IPS-18c (cell line): ENCODE results near the gene PPIL6.
"Not testable (repeated sequence)": the region's sequence is repeated elsewhere in the genome, so short reads cannot be mapped to it uniquely, and the experiment has no call there.

Experiments
- H3K4me3 ChIP-seq: 2 replicates; pipeline ENCODE4 v1.7.0; 2013; ENCODE audit warnings: low read depth, mild to moderate bottlenecking, low read length, moderate library complexity; ENCODE audit not compliant: insufficient read depth
- H3K9me3 ChIP-seq: one replicate; pipeline ENCODE4 v1.6.1; 2013; ENCODE audit warnings: mild to moderate bottlenecking, low read length, moderate library complexity; ENCODE audit not compliant: control insufficient read depth, insufficient read depth

PPIL6 gene

DNA sequence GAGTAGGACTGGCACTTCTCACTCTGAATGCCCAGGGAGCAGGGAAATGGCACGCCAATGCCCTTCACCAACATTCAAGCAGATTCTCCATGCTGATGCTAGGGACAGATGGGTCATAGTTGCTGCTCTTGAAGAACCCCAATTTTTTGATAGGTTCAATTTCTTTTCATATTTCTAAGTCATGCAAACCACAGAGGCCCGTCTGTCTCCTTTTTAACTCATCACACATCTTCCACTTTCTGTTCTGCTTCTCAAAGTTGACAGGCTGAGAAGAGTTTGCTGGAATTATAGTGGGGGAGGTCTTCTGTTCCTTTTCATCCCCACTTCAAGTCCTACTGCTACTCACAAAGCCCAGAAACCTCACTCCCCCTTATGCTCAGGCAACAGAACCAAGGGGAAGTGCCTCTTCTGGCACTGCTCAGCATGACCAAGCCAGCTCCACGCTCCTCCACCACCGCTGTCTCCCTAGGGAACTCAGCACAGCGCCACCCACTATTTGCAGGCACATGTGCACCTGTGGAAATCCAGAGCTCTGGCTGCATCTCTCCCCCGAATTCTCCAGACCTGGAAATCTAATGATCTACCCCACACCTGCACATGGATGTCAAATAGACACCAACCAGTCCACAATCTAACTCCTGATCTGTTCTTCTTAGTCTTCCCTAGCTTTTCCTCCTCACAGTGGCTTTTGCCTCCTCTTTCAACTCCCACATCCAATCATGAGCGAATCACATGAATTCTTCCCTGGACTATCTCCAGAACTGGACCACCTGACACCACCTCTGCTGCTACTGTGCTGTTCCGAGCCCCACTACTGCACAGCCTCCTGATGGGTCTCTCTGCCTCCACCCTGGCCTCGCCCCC, 31.9 kb upstream of the PPIL6 start:
- H3K9me3 ChIP-seq, result no peaks in the 10 kb centered on the region
- H3K4me3 ChIP-seq, result no peak overlapping the region

DNA sequence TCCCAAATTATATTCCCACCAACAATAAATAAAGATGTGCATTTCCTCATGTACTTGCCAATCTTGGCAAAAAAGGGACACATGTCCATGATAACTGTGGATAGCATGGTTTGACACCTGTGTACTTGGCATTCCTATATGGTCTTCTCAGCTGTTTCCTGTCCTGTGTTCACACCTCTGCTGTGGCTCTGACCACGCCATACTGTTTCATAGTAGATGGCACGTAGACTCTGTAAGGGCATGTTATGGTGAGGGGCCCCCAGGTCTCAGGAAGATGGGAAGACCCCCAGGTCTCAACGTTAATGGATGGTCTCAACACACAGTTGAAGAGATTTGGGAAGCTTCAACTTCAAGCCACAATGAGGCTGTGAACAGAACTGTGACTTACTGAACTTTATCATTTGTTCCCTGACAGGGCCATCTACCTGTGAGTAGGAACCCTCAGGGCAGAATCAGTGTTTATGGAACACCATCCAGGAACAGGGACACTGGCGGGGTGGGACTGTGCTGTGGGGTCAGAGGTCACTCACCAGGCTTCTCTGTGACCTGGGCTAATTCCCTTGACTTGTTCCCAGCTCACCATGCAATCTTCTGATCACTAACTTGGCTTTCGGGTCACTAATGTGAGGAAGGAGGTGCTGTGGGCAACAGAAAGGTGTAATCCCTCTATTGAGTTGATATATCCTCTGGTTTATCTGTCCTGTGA, 30.8 kb upstream of the PPIL6 start:
- H3K4me3 ChIP-seq, result no peak overlapping the region
- no peaks in the 10 kb centered on the region for H3K9me3 ChIP-seq

- H3K9me3 ChIP-seq, result no peaks in the 10 kb centered on the region
- H3K4me3 ChIP-seq, result no peak overlapping the region
These were observed 29.3 kb upstream of the PPIL6 start for GRCh38 chr6:109469591-109470189.

DNA sequence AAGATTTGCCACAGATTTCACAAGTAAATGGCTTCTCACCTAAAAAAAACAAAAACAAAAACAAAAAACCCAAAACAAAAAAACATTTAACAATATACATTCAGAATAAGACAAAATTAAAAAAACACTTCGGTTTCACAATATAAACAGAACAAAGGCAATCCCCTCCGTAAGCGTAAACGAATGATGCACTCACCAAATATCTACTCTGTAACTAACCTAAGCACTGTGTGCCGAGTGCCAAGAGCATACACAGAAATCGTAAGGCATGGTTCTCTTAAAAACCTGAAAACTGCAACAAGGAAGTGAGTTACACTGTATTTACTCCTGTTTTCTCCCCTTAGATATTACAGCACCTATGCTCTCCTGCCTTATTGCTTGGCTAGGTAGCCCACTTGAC, 27.3 kb upstream of the PPIL6 start:
- no peak overlapping the region for H3K4me3 ChIP-seq
- H3K9me3 ChIP-seq, result no peaks in the 10 kb centered on the region

DNA sequence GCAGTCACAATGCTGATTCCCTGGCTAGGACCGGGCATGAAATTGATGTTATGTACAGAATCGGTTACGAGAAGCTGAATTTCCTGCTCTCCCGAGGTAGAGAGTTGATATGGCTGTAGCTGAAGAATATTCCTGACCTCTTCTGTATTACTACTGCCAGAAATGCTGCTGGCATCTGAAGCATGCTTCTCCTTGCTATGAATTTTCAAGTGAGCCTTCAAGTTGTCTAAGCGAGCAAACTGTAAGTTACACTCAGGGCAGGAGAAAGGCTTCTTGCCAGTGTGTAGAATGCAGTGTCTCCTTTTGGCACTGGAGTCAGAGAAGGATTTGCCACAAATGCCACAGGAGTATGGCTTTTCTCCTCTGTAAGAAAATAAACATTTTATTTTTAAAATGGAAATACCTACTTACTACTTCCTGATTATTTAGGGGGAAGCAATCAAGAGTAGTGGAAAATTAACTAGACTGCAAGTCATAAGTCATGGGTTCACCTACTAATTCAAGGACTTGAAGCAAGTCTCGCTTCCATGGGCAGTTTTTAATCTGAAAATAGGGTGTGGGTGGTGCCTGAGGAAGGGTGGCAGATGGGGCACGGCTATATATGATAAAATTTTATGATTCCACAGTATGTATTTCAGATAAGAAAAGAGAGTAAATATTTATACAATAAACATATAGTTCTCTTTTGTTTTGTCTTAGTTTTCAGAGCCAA, 25.9 kb upstream of the PPIL6 start:
- H3K9me3 ChIP-seq, result no peaks in the 10 kb centered on the region

GRCh38 chr6:109465772-109466171, 25.3 kb upstream of the PPIL6 start:
- Histone ChIP-seq H3K4me3 (no peak overlapping the region), H3K9me3 (no peaks in the 10 kb centered on the region)

More for the DNA sequence above, 25.9 kb upstream of the PPIL6 start:
- H3K4me3 ChIP-seq, result no peak overlapping the region

DNA sequence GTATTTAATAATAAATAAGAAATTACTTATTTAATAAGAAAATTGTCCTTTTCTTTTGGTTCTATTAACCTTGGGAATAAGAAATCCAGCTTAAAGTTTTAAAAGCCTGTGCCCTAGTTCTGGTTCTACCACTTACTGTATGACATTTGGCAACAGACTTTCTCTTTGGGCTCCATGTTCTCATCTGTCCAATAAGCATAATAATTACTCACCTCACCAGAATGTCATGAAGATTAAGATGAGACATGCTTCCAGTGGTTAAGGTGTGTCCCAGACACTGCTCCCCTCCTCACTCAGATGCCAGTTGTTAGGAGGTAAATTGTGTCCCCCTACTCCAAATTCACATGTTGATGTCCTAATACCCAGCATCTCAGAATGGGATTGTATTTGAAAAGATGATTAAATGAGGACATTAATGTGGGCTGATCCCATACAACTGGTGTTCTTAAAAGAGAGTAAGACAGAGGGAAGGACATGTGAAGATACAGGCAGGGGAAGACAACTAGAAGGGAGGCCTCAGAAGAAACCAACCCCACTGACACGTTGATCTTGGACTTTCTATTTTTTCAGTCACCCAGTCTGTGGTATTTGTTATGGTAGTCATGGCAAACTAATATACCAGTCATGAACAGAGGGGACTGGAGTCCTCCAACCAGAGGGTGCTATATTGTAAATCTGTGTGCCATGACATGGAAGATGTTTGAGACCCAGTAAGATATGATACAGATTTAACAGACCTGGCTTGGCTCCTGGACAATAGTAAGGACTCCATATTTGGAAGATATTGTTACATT, 21.5 kb upstream of the PPIL6 start:
- no peak overlapping the region for H3K4me3 ChIP-seq
- no peaks in the 10 kb centered on the region for H3K9me3 ChIP-seq

DNA sequence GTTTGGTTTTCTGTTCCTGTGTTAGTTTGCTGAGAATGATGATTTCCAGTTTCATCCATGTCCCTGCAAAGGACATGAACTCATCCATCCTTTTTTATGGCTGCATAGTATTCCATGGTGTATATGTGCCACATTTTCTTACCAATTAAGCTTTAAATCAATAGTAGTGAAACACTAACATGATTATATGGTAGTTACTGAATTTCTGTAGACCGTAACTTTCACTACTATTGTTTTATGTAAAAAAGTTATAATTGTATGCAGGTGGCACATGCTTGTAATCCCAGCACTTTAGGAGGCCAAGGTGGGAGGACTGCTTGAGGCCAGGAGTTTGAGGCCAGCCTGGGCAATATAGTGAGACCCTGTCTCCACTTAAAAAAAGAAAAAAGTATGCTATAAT, 20.8 kb upstream of the PPIL6 start:
- H3K4me3 ChIP-seq, H3K9me3 ChIP-seq: not testable (repeated sequence)

DNA sequence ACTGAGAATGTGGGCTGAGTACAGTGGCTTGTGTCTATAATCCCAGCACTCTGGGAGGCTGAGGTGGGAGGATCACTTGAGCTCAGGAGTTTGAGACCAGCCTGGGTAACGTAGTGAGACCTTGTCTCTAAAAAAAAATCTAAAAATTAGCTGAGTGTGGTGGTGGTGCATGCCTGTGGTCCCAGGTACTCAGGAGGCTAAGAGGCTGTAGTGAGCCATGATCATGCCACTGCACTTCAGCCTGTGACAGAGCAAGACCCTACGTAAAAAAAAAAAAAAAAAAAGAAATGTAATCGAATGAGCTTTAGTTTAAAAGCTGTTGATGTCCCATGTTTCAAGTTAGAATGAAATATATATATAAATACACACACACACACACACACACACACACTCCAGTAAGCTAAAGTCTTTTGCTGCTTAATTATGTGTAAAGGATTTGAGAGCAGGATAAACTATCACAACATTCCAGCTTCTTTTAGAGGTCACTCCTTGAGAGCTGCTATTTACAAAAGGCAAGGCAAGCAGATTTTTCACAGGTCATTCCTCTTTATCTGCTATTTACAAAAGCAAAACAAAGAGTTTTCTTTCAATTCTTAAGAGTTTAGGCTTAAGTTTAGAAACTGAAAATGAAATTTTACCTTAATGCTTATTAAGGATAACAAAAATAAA, 19.9 kb upstream of the PPIL6 start:
- Histone ChIP-seq H3K4me3 (no peak overlapping the region), H3K9me3 (no peaks in the 10 kb centered on the region)

DNA sequence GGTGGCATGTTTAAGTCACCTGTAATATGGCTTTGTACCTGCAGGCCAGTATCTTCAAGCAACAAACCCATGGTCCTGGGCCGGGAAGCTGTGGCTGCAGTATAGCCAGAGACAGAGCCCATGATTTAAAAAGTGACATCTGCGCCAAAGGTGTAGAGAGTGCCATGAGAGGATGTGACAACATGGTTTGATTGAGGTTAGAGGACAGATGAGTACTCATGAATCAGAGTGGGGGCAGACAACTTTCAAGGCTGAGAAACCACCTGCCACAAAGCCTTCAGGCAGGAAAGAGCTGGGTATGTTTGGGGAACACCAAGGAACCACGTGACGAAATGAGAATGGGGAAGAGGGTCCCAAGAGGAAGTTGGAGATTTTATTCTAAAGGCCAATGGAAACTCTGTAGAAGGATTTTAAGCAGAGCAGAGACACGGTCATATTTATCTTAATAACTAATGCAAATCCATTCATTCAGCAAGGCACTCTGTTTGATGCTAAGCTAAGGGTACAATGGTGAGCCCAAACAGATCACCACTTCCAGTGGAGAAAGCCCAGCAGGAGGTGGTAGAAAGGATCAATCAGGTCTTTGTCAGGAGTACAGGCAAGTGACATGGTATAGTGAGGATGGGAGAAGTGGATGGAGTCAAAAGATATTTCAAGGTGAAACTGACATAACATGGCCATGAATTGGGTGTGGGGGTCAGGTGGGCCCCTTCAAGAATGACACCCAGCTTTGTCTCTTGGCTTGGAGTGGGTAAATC, 18.5 kb upstream of the PPIL6 start:
- Histone ChIP-seq H3K4me3 (no peak overlapping the region), H3K9me3 (no peaks in the 10 kb centered on the region)

DNA sequence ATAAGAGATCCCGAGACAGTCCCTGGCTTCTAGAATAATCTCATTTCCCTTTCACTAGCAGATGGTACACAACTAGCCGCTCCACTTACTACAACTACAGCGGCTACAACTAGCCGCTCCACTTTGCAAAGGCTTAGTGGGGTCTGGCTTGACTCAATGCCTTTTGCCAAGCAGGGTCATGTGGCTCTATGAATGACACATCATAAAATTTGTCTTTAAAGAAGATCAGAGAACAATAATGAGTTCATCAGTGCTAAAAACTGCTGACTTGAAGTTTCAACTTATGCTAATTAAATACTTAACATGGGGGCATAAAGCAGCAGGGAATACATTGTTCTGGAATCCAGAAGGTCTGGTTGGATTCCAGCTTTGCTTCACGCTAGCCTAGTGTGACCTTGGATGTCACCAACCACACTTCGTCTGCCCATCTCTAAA, 17.2 kb upstream of the PPIL6 start:
- no peak overlapping the region for H3K4me3 ChIP-seq
- no peaks in the 10 kb centered on the region for H3K9me3 ChIP-seq

- peak overlapping the region; percentile 82; the same call in 1 of the 2 replicates for H3K4me3 ChIP-seq
- no peaks in the 10 kb centered on the region for H3K9me3 ChIP-seq
These were observed 16.5 kb upstream of the PPIL6 start for GRCh38 chr6:109456710-109457561.

DNA sequence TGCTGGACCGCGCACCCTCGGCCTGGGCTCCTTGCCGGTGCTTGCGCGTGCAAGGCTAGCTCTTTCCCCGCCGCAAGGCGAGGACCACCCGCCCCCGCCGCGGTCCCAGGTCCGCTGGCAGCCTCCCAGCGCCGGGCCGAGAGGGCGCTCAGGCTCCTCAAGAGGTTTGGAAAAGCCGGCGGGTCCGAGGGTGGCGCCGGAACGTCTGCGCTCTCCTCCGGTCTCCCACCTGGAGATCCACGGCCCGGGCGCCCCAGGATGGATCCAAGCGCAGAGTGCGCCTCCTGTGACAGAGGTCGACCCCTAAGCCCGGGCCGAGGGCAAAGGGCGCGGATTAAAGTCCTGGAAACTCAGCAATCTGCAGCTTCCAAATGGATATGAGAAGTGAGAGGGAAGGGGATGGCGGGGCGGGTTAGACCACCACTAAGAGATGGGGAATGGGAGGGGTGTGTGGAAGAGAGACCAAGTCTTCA, 15.7 kb upstream of the PPIL6 start:
- no peaks in the 10 kb centered on the region for H3K9me3 ChIP-seq
- H3K4me3 ChIP-seq, result peak overlapping the region; percentile 82

DNA sequence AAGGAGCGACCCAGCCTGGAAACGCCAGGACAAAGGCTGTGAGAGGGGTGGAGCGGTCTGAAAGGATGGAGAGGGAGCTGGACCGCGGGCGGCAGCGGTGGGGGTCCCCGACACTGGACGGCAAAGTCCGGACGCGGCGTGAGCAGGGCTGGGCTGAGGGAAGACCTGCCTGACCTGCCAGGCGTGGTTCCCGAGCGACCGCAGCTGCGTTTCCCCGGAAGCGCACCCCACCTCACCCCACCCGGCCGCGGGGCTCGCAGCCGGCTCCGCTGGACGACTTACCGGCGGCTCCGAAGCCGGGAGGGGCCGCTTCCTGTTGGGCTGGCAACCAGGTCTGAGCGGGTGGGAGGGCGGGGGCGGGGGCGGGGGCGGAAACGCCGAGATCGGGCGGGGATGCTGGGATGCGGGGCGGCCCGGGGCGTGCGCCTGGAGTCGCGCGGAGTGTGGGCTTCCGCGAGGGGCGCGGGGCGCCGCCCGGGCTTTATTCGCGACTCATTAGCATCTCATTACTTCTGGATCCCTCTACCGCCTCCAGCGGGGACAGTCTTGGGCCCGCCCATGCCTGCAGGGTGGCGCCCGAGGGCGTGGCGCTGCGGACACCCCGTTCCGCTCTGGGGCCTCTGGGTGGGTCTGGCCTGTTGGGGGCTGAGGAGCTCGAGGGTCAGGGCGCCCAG, 15.1 kb upstream of the PPIL6 start, which contains the start of gene MICAL1:
MICAL1 (minus strand) TSS at position 336 of the 674 bp plus-strand sequence. CDS start 1,576 bp downstream, outside the sequence.
- Histone ChIP-seq H3K9me3 (no peaks in the 10 kb centered on the region), H3K4me3 (peak within 1 kb of the TSS; percentile 82)
